Liver (tissue), 9 donors: ENCODE results near the gene SLC11A1. TPM values are rescaled to one million over a fixed set of nuclear protein-coding genes. Genes with fewer than 3 reads are reported as not detected.

Source experiments
- DNase-seq: peaks from one replicate; pipeline ENCODE4 v3.0.0-alpha.2; 2017; ENCODE audit warnings: low spot score
- H3K27ac ChIP-seq, 2 donors: one replicate each; pipeline ENCODE4 v1.7.0; 2013; ENCODE audit warnings: inconsistent platforms in 2 of 2, low read length in 2 of 2, control low read depth in 1 of 2, low read depth in 1 of 2, mild to moderate bottlenecking in 1 of 2
- H3K27me3 ChIP-seq, 4 donors: one replicate each; pipeline versions ENCODE4 v1.6.1 to v1.7.0; 2013; ENCODE audit warnings: low read length in 3 of 4, inconsistent platforms in 1 of 4, mild to moderate bottlenecking in 1 of 4, moderate library complexity in 1 of 4; ENCODE audit not compliant: control insufficient read depth in 4 of 4, insufficient read depth in 4 of 4
- H3K36me3 ChIP-seq, 4 donors: one replicate each; pipeline versions ENCODE4 v1.6.1 to v1.7.0; 2013; ENCODE audit warnings: low read length in 3 of 4, mild to moderate bottlenecking in 3 of 4, low read depth in 1 of 4, moderate library complexity in 1 of 4; ENCODE audit not compliant: control insufficient read depth in 4 of 4, insufficient read depth in 3 of 4
- H3K4me1 ChIP-seq, 4 donors: one replicate each; pipeline versions ENCODE4 v1.6.1 to v1.7.0; 2013; ENCODE audit warnings: low read length in 3 of 4, mild to moderate bottlenecking in 3 of 4, moderate library complexity in 1 of 4; ENCODE audit not compliant: control insufficient read depth in 4 of 4, insufficient read depth in 4 of 4
- H3K4me3 ChIP-seq, 3 donors: one replicate each; pipeline versions ENCODE4 v1.6.1 to v1.7.0; 2013; ENCODE audit warnings: low read length in 3 of 3, control low read depth in 1 of 3, low read depth in 1 of 3, mild to moderate bottlenecking in 1 of 3
- H3K9ac ChIP-seq, 2 donors: one replicate each; pipeline ENCODE4 v1.7.0; 2013; ENCODE audit warnings: low read length in 2 of 2, mild to moderate bottlenecking in 2 of 2, moderate library complexity in 2 of 2, control low read depth in 1 of 2, low read depth in 1 of 2
- H3K9me3 ChIP-seq, 4 donors: one replicate each; pipeline versions ENCODE4 v1.6.1 to v1.7.0; 2013; ENCODE audit warnings: low read length in 3 of 4; ENCODE audit not compliant: control insufficient read depth in 4 of 4
- CTCF ChIP-seq: fragments of 150-350 bp; IDR thresholded peaks from 2 replicates; pipeline ENCODE4 v1.5.1; 2017; ENCODE audit warnings: improper control_type of control experiment, low read depth, low read length; ENCODE audit not compliant: missing input control
- EGR1 ChIP-seq, 2 donors: IDR thresholded peaks; 2 replicates each; pipeline ENCODE4 v1.6.1; 2016 to 2018; ENCODE audit warnings: antibody characterized with exemption in 2 of 2, low read depth in 2 of 2
- FOXA1 ChIP-seq: IDR thresholded peaks from 2 replicates; pipeline ENCODE4 v1.6.1; 2016; ENCODE audit warnings: antibody characterized with exemption
- GABPA ChIP-seq, 2 donors: IDR thresholded peaks in 1 of 2; conservative IDR thresholded peaks in 1 of 2; 2 replicates each; pipeline ENCODE4 v1.6.1; 2016; ENCODE audit warnings: antibody characterized with exemption in 2 of 2, mild to moderate bottlenecking in 1 of 2, moderate library complexity in 1 of 2
- HNF4A ChIP-seq, 2 donors: conservative IDR thresholded peaks; 2 replicates each; pipeline ENCODE4 v1.6.1; 2016; ENCODE audit warnings: antibody characterized with exemption in 2 of 2, mild to moderate bottlenecking in 2 of 2
- HNF4G ChIP-seq: IDR thresholded peaks from 2 replicates; pipeline ENCODE4 v1.6.1; 2016; ENCODE audit warnings: antibody characterized with exemption
- JUND ChIP-seq, 2 donors: IDR thresholded peaks; 2 replicates each; pipeline ENCODE4 v1.6.1; 2016; ENCODE audit warnings: antibody characterized with exemption in 2 of 2
- MAX ChIP-seq: IDR thresholded peaks from 2 replicates; pipeline ENCODE4 v1.6.1; 2016; ENCODE audit warnings: antibody characterized with exemption
- NR2F2 ChIP-seq: IDR thresholded peaks from 2 replicates; pipeline ENCODE4 v1.6.1; 2016; ENCODE audit warnings: antibody characterized with exemption
- RAD21 ChIP-seq, 2 donors: IDR thresholded peaks; 2 replicates each; pipeline ENCODE4 v1.6.1; 2016; ENCODE audit warnings: antibody characterized with exemption in 2 of 2, mild to moderate bottlenecking in 2 of 2
- REST ChIP-seq: IDR thresholded peaks from 2 replicates; pipeline ENCODE4 v1.6.1; 2016; ENCODE audit warnings: antibody characterized with exemption, mild to moderate bottlenecking
- RXRA ChIP-seq, 2 donors: IDR thresholded peaks; 2 replicates each; pipeline ENCODE4 v1.6.1; 2017 to 2018; ENCODE audit warnings: antibody characterized with exemption in 2 of 2, mild to moderate bottlenecking in 1 of 2
- SP1 ChIP-seq: IDR thresholded peaks from 2 replicates; pipeline ENCODE4 v1.6.1; 2018; ENCODE audit warnings: antibody characterized with exemption, mild to moderate bottlenecking
- TAF1 ChIP-seq: conservative IDR thresholded peaks from 2 replicates; pipeline ENCODE4 v1.6.1; 2016; ENCODE audit warnings: antibody characterized with exemption, mild to moderate bottlenecking
- YY1 ChIP-seq: IDR thresholded peaks from 2 replicates; pipeline ENCODE4 v1.6.1; 2016; ENCODE audit warnings: antibody characterized with exemption, mild to moderate bottlenecking
- ZBTB33 ChIP-seq: IDR thresholded peaks from 2 replicates; pipeline ENCODE4 v1.6.1; 2016; ENCODE audit warnings: antibody characterized with exemption
- WGBS: extraction: QIAGEN DNeasy Blood & Tissue Kit; methylation state at CpG from one replicate; pipeline ENCODE4 v1.1.7; 2013; 5-methylcytosine and 5-hydroxymethylcytosine counted together
- polyA plus RNA-seq, 2 donors: library from polyadenylated mRNA; stranded (reverse) in 1 of 2; unstranded in 1 of 2; fragments of 200-250 nt in 1 of 2; fragments of >200 nt in 1 of 2; fragmentation: Nextera tagmentation in 1 of 2; extraction: Ambion mirVana in 1 of 2; gene quantifications; one replicate each; pipeline versions ENCODE4 v1.2.1 to v1.2.3, GENCODE V29; 2013 to 2015
- total RNA-seq, 2 donors: library from RNA; depleted of rRNA; stranded (reverse); fragments of >200 nt; gene quantifications; one replicate each; pipeline ENCODE4 v1.2.3, GENCODE V29; 2014
- donor health status: healthy.
- donor health status: healthy.
- donor health status: healthy.
- donor health status: healthy.
- donor health status: healthy.

SLC11A1 gene
- total and polyA plus RNA-seq, 4 donors = 1.4 to 23.0 (median 3.2) TPM

- WGBS = under 1% methylated on average over 27 of the region's 27 CpGs
Observed at GRCh38 chr2:218396688-218397462, 14.8 kb downstream of the SLC11A1 start.

GRCh38 chr2:218397463-218397819 is 15.4 kb downstream of the SLC11A1 start:
- peak overlapping the region; percentile 66 to 96 for H3K9ac ChIP-seq
- H3K36me3 ChIP-seq = peaks cover 0 to 4% (median 3%) of the 10 kb centered on the region in 4 donors
- TF ChIP-seq SP1 = no peak
- TF ChIP-seq EGR1 (IDR thresholded peaks at IDR 0.05; ENCODE audit: low read depth in 2 of 2) = no peak
- TF ChIP-seq GABPA (IDR thresholded peaks at IDR 0.05 in 1 of 2, conservative IDR thresholded peaks at IDR 0.05 in 1 of 2) = no peak
- no peak for TF ChIP-seq RAD21 (IDR thresholded peaks at IDR 0.05)
- TF ChIP-seq YY1 = no peak
- TF ChIP-seq CTCF = no peak
- no peak for TF ChIP-seq MAX
- no peak for TF ChIP-seq RXRA (IDR thresholded peaks at IDR 0.05)
- TF ChIP-seq HNF4A (conservative IDR thresholded peaks at IDR 0.05) = no peak
- no peak for TF ChIP-seq JUND (IDR thresholded peaks at IDR 0.05)
- no peak for TF ChIP-seq ZBTB33
- no peak for TF ChIP-seq FOXA1
- no peak for TF ChIP-seq REST
- no peak for TF ChIP-seq HNF4G
- no peak for TF ChIP-seq TAF1
- H3K27me3 ChIP-seq = no peaks in the 10 kb centered on the region
- peak overlapping the region; percentile 99 for H3K27ac ChIP-seq
- no peaks in the 10 kb centered on the region for H3K9me3 ChIP-seq
- WGBS = 3% methylated on average over 12 of the region's 12 CpGs
- no peak for DNase-seq
- H3K4me3 ChIP-seq = peak overlapping the region; percentile 64 to 91 (median 75)
- peaks cover 12 to 41% (median 37%) of the 10 kb centered on the region in 4 donors for H3K4me1 ChIP-seq

More at GRCh38 chr2:218396688-218397462, 14.8 kb downstream of the SLC11A1 start:
- peak overlapping the region; percentile 99 for H3K27ac ChIP-seq
- peaks cover 9 to 35% (median 31%) of the 10 kb centered on the region in 4 donors for H3K4me1 ChIP-seq
- no peaks in the 10 kb centered on the region for H3K36me3 ChIP-seq
- H3K4me3 ChIP-seq = peak overlapping the region; percentile 73 to 91 (median 75)
- TF ChIP-seq MAX (no peak), HNF4A (conservative IDR thresholded peaks at IDR 0.05) (peak in 1 of 2 donors; percentile 11), FOXA1 (no peak), GABPA (IDR thresholded peaks at IDR 0.05 in 1 of 2, conservative IDR thresholded peaks at IDR 0.05 in 1 of 2) (no peak), NR2F2 (no peak)
- H3K27me3 ChIP-seq = no peaks in the 10 kb centered on the region
- peak; percentile 75 for DNase-seq
- peak overlapping the region; percentile 72 to 96 for H3K9ac ChIP-seq
- H3K9me3 ChIP-seq = no peaks in the 10 kb centered on the region
